Measurements from ENCODE around the gene CTXND1. TPM values are rescaled to one million over a fixed set of nuclear protein-coding genes. Genes with fewer than 3 reads are reported as not detected.
A peak's percentile ranks its signal among the peaks of the same experiment; 100 is the strongest.

Gene CTXND1
- total and polyA plus RNA-seq, 2 experiments from 2014 or later, result 0.05 TPM; not detected in 1

DNA sequence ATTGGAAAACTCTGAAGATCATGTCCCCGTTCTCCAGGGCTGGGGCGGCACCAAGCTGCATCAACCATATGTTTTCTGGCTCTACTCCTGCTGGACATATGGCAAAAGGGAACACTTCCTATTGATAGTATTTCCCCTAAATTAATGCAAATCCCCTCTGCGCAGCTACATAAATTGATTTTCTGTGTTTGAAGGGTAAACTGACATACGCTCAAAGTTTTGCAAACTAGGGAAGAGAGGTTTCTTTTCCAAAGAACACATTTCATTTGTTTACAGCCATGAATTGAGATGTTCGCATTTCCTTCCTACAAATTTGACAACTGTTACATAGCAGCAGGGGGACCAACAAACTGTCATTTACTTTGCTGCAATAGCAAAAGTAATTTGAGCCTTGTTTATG lies 35.9 kb downstream of the CTXND1 start:
- no peaks in the 10 kb centered on the region for H3K36me3 Mint-ChIP-seq (ENCODE audit: low read depth)
- no peaks in the 10 kb centered on the region for H3F3A ChIP-seq (replicated peaks; ENCODE audit: low read depth)
- H3K27me3 ChIP-seq (ENCODE audit: insufficient read depth), result no peaks in the 10 kb centered on the region
- no peak overlapping the region for H3K4me2 ChIP-seq
- H3K27ac Mint-ChIP-seq, result no peak overlapping the region
- no peaks in the 10 kb centered on the region for H3K79me2 ChIP-seq (replicated peaks; ENCODE audit: insufficient read depth)
- H2AFZ ChIP-seq, result peak overlapping the region; percentile 38; the same call in 1 of the 2 replicates
- no peaks in the 10 kb centered on the region for H3K4me1 ChIP-seq (ENCODE audit: insufficient read depth)
- H3K9me3 Mint-ChIP-seq, result peaks cover 5% of the 10 kb centered on the region; the same call in 1 of the 3 replicates
- TF ChIP-seq CREB1 (CRISPR knock-in tag; IDR thresholded peaks at IDR 0.05; ENCODE audit: low read depth) (no peak), EZH2phosphoT487 (IDR thresholded peaks at IDR 0.05; ENCODE audit: unreplicated experiment) (no peak), ZNF331 (CRISPR knock-in tag; IDR thresholded peaks at IDR 0.05; ENCODE audit: low read depth) (no peak), EZH2 (IDR thresholded peaks at IDR 0.05; ENCODE audit: low read depth, unreplicated experiment) (no peak), POLR2AphosphoS5 (IDR thresholded peaks at IDR 0.05; ENCODE audit: low read depth) (no peak), NANOG (IDR thresholded peaks at IDR 0.05; ENCODE audit: borderline replicate concordance) (no peak), ZNF114 (CRISPR knock-in tag; IDR thresholded peaks at IDR 0.05) (no peak)
- TF ChIP-seq, protein P1, sequence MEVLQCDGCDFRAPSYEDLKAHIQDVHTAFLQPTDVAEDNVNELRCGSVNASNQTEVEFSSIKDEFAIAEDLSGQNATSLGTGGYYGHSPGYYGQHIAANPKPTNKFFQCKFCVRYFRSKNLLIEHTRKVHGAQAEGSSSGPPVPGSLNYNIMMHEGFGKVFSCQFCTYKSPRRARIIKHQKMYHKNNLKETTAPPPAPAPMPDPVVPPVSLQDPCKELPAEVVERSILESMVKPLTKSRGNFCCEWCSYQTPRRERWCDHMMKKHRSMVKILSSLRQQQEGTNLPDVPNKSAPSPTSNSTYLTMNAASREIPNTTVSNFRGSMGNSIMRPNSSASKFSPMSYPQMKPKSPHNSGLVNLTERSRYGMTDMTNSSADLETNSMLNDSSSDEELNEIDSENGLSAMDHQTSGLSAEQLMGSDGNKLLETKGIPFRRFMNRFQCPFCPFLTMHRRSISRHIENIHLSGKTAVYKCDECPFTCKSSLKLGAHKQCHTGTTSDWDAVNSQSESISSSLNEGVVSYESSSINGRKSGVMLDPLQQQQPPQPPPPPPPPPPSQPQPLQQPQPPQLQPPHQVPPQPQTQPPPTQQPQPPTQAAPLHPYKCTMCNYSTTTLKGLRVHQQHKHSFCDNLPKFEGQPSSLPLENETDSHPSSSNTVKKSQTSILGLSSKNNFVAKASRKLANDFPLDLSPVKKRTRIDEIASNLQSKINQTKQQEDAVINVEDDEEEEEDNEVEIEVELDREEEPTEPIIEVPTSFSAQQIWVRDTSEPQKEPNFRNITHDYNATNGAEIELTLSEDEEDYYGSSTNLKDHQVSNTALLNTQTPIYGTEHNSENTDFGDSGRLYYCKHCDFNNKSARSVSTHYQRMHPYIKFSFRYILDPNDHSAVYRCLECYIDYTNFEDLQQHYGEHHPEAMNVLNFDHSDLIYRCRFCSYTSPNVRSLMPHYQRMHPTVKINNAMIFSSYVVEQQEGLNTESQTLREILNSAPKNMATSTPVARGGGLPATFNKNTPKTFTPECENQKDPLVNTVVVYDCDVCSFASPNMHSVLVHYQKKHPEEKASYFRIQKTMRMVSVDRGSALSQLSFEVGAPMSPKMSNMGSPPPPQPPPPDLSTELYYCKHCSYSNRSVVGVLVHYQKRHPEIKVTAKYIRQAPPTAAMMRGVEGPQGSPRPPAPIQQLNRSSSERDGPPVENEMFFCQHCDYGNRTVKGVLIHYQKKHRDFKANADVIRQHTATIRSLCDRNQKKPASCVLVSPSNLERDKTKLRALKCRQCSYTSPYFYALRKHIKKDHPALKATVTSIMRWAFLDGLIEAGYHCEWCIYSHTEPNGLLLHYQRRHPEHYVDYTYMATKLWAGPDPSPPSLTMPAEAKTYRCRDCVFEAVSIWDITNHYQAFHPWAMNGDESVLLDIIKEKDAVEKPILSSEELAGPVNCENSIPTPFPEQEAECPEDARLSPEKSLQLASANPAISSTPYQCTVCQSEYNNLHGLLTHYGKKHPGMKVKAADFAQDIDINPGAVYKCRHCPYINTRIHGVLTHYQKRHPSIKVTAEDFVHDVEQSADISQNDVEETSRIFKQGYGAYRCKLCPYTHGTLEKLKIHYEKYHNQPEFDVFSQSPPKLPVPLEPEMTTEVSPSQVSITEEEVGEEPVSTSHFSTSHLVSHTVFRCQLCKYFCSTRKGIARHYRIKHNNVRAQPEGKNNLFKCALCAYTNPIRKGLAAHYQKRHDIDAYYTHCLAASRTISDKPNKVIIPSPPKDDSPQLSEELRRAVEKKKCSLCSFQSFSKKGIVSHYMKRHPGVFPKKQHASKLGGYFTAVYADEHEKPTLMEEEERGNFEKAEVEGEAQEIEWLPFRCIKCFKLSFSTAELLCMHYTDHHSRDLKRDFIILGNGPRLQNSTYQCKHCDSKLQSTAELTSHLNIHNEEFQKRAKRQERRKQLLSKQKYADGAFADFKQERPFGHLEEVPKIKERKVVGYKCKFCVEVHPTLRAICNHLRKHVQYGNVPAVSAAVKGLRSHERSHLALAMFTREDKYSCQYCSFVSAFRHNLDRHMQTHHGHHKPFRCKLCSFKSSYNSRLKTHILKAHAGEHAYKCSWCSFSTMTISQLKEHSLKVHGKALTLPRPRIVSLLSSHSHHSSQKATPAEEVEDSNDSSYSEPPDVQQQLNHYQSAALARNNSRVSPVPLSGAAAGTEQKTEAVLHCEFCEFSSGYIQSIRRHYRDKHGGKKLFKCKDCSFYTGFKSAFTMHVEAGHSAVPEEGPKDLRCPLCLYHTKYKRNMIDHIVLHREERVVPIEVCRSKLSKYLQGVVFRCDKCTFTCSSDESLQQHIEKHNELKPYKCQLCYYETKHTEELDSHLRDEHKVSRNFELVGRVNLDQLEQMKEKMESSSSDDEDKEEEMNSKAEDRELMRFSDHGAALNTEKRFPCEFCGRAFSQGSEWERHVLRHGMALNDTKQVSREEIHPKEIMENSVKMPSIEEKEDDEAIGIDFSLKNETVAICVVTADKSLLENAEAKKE (CRISPR knock-in tag; IDR thresholded peaks at IDR 0.05), result no peak
- TF ChIP-seq, protein P2, sequence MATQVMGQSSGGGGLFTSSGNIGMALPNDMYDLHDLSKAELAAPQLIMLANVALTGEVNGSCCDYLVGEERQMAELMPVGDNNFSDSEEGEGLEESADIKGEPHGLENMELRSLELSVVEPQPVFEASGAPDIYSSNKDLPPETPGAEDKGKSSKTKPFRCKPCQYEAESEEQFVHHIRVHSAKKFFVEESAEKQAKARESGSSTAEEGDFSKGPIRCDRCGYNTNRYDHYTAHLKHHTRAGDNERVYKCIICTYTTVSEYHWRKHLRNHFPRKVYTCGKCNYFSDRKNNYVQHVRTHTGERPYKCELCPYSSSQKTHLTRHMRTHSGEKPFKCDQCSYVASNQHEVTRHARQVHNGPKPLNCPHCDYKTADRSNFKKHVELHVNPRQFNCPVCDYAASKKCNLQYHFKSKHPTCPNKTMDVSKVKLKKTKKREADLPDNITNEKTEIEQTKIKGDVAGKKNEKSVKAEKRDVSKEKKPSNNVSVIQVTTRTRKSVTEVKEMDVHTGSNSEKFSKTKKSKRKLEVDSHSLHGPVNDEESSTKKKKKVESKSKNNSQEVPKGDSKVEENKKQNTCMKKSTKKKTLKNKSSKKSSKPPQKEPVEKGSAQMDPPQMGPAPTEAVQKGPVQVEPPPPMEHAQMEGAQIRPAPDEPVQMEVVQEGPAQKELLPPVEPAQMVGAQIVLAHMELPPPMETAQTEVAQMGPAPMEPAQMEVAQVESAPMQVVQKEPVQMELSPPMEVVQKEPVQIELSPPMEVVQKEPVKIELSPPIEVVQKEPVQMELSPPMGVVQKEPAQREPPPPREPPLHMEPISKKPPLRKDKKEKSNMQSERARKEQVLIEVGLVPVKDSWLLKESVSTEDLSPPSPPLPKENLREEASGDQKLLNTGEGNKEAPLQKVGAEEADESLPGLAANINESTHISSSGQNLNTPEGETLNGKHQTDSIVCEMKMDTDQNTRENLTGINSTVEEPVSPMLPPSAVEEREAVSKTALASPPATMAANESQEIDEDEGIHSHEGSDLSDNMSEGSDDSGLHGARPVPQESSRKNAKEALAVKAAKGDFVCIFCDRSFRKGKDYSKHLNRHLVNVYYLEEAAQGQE (IDR thresholded peaks at IDR 0.05; ENCODE audit: unreplicated experiment), result no peak
- TF ChIP-seq, protein P3, sequence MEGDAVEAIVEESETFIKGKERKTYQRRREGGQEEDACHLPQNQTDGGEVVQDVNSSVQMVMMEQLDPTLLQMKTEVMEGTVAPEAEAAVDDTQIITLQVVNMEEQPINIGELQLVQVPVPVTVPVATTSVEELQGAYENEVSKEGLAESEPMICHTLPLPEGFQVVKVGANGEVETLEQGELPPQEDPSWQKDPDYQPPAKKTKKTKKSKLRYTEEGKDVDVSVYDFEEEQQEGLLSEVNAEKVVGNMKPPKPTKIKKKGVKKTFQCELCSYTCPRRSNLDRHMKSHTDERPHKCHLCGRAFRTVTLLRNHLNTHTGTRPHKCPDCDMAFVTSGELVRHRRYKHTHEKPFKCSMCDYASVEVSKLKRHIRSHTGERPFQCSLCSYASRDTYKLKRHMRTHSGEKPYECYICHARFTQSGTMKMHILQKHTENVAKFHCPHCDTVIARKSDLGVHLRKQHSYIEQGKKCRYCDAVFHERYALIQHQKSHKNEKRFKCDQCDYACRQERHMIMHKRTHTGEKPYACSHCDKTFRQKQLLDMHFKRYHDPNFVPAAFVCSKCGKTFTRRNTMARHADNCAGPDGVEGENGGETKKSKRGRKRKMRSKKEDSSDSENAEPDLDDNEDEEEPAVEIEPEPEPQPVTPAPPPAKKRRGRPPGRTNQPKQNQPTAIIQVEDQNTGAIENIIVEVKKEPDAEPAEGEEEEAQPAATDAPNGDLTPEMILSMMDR (conservative IDR thresholded peaks at IDR 0.05; ENCODE audit: low read depth in 2 of 2), result no peak
- H3K4me3 ChIP-seq, result no peak overlapping the region
- no peaks in the 10 kb centered on the region for H4K20me1 ChIP-seq (replicated peaks; ENCODE audit: insufficient read depth)
- H3K4me1 Mint-ChIP-seq, result no peaks in the 10 kb centered on the region
- peaks cover 4% of the 10 kb centered on the region for H3K27me3 Mint-ChIP-seq (ENCODE audit: insufficient read depth, low read depth, poor library complexity)
- no peaks in the 10 kb centered on the region for H3K36me3 ChIP-seq (ENCODE audit: insufficient read depth)
- peaks cover 13% of the 10 kb centered on the region for H3K9me2 ChIP-seq (ENCODE audit: insufficient read depth)
- H3K4me3 Mint-ChIP-seq, result no peak overlapping the region
- DNase-seq (ENCODE audit: low spot score) (no peak), ATAC-seq (no peak)
- H3K27ac ChIP-seq (ENCODE audit: low read depth), result no peak overlapping the region

All from GM23338 (cell line).